GM18502 (cell line): Measurements from ENCODE around the gene TIGD1.
A peak's percentile ranks its signal among the peaks of the same experiment; 100 is the strongest.

Experiments used
- ATAC-seq: cut with Tn5 transposase; IDR thresholded peaks from one replicate; pipeline ENCODE4 v1.9.1; 2021; ENCODE audit warnings: mild to moderate bottlenecking; ENCODE audit not compliant: unreplicated experiment, poor library complexity

The TIGD1 gene

GRCh38 chr2:232550354-232551249, at the start of gene TIGD1, which contains the start of gene EIF4E2:
Gene TIGD1, minus strand, starts transcription at chr2:232550557. Its CDS starts 675 bp downstream, at chr2:232549882.
Gene EIF4E2, plus strand, starts transcription at chr2:232550689. Its CDS starts 36 bp downstream, at chr2:232550725.
- peak; percentile 93 for ATAC-seq

GRCh38 chr2:232598293-232598692, 47.9 kb upstream of the TIGD1 start:
- no peak for ATAC-seq

GRCh38 chr2:232597362-232598079, 47.2 kb upstream of the TIGD1 start:
- ATAC-seq = no peak

GRCh38 chr2:232593982-232594381, 43.6 kb upstream of the TIGD1 start:
- ATAC-seq = no peak

GRCh38 chr2:232592772-232593395, 42.5 kb upstream of the TIGD1 start:
- no peak for ATAC-seq

- no peak for ATAC-seq
Observed at GRCh38 chr2:232588680-232589585, 38.6 kb upstream of the TIGD1 start.

- no peak for ATAC-seq
Observed at GRCh38 chr2:232588031-232588430, 37.7 kb upstream of the TIGD1 start.

- ATAC-seq = no peak
Observed at GRCh38 chr2:232587512-232587911, 37.2 kb upstream of the TIGD1 start.

- no peak for ATAC-seq
Observed at GRCh38 chr2:232586943-232587505, 36.7 kb upstream of the TIGD1 start.

- no peak for ATAC-seq
Observed at GRCh38 chr2:232584238-232584637, 33.9 kb upstream of the TIGD1 start.

- no peak for ATAC-seq
Observed at GRCh38 chr2:232581725-232582124, 31.4 kb upstream of the TIGD1 start.

GRCh38 chr2:232580648-232580981, 30.3 kb upstream of the TIGD1 start:
- ATAC-seq = no peak

GRCh38 chr2:232578626-232579025, 28.3 kb upstream of the TIGD1 start:
- ATAC-seq = no peak

- no peak for ATAC-seq
Observed at GRCh38 chr2:232577841-232578240, 27.5 kb upstream of the TIGD1 start.

- no peak for ATAC-seq
Observed at GRCh38 chr2:232576995-232577394, 26.6 kb upstream of the TIGD1 start.

GRCh38 chr2:232575404-232575746, 25.0 kb upstream of the TIGD1 start:
- no peak for ATAC-seq

- ATAC-seq = no peak
Observed at GRCh38 chr2:232574674-232575403, 24.5 kb upstream of the TIGD1 start.

- no peak for ATAC-seq
Observed at GRCh38 chr2:232573771-232574435, 23.5 kb upstream of the TIGD1 start.

GRCh38 chr2:232573042-232573441, 22.7 kb upstream of the TIGD1 start:
- ATAC-seq = no peak
